Loucy (cell line): ENCODE measurements around the gene SSNA1.

ENCODE experiments used
- H2AFZ ChIP-seq: fragments of 200-600 bp; sonication (generic); 2 replicates; pipeline ENCODE4 v1.6.0; 2016; ENCODE audit warnings: antibody characterized with exemption, mild to moderate bottlenecking, low read length, moderate library complexity
- H3F3A ChIP-seq: fragments of 200-600 bp; 2 replicates; pipeline ENCODE4 v1.6.0; 2016; ENCODE audit warnings: antibody characterized with exemption, low read depth, mild to moderate bottlenecking
- H3K27me3 ChIP-seq: fragments of 200-600 bp; sonication (generic); 2 replicates; pipeline ENCODE4 v1.6.1; 2014; ENCODE audit warnings: low read length, mild to moderate bottlenecking; ENCODE audit not compliant: insufficient read depth, poor library complexity, severe bottlenecking
- H3K36me3 ChIP-seq: fragments of 200-600 bp; sonication (generic); 2 replicates; pipeline ENCODE4 v1.6.1; 2016; ENCODE audit warnings: low read length; ENCODE audit not compliant: insufficient read depth
- H3K4me1 ChIP-seq: fragments of 200-600 bp; sonication (generic); 2 replicates; pipeline ENCODE4 v1.5.1; 2014; ENCODE audit warnings: low read length, mild to moderate bottlenecking; ENCODE audit not compliant: insufficient read depth, poor library complexity, severe bottlenecking
- H3K4me2 ChIP-seq: fragments of 200-600 bp; sonication (generic); 2 replicates; pipeline ENCODE4 v1.6.0; 2014; ENCODE audit warnings: antibody characterized with exemption, low read length, low read depth, mild to moderate bottlenecking; ENCODE audit not compliant: poor library complexity, severe bottlenecking
- H3K4me3 ChIP-seq: fragments of 200-600 bp; sonication (generic); 2 replicates; pipeline ENCODE4 v1.5.1; 2014; ENCODE audit warnings: low read length, mild to moderate bottlenecking, mixed read lengths; ENCODE audit not compliant: poor library complexity, severe bottlenecking
- H3K79me2 ChIP-seq: fragments of 200-600 bp; sonication (generic); 2 replicates; pipeline ENCODE4 v1.6.1; 2014; ENCODE audit warnings: low read length; ENCODE audit not compliant: insufficient read depth
- H3K9ac ChIP-seq: fragments of 200-600 bp; sonication (generic); 2 replicates; pipeline ENCODE4 v1.6.0; 2014; ENCODE audit warnings: mild to moderate bottlenecking, low read depth, low read length, moderate library complexity; ENCODE audit not compliant: poor library complexity, severe bottlenecking
- H3K9me2 ChIP-seq: fragments of 200-600 bp; sonication (generic); replicated peaks from 2 replicates; pipeline ENCODE4 v1.6.1; 2016; ENCODE audit warnings: low read depth, low read length, mixed read lengths
- H3K9me3 ChIP-seq: fragments of 200-600 bp; sonication (generic); 2 replicates; pipeline ENCODE4 v1.6.1; 2014; ENCODE audit warnings: mild to moderate bottlenecking, antibody characterized with exemption, low read length, low read depth; ENCODE audit not compliant: insufficient read depth
- H4K20me1 ChIP-seq: fragments of 200-600 bp; sonication (generic); 2 replicates; pipeline ENCODE4 v1.6.0; 2014; ENCODE audit warnings: antibody characterized with exemption, low read length, mild to moderate bottlenecking; ENCODE audit not compliant: insufficient read depth, poor library complexity, severe bottlenecking
- EZH2phosphoT487 ChIP-seq: fragments of 200-600 bp; IDR thresholded peaks from 2 replicates; pipeline ENCODE4 v1.6.1; 2018; ENCODE audit warnings: antibody characterized with exemption, mild to moderate bottlenecking, moderate library complexity, borderline replicate concordance
- TF ChIP-seq, protein P1 (sequence below): fragments of 200-600 bp; sonication (generic); conservative IDR thresholded peaks from 2 replicates; pipeline ENCODE4 v1.5.1; 2014; ENCODE audit warnings: mild to moderate bottlenecking, antibody characterized with exemption, low read length

SSNA1 gene

GRCh38 chr9:137189297-137190295 lies 1.1 kb downstream of the SSNA1 start:
- H3K27me3 ChIP-seq = no peaks in the 10 kb centered on the region
- peaks cover 60% of the 10 kb centered on the region for H3K79me2 ChIP-seq
- H3K4me2 ChIP-seq = peak overlapping the region; percentile 99
- no peak for TF ChIP-seq EZH2phosphoT487
- TF ChIP-seq, protein P1, sequence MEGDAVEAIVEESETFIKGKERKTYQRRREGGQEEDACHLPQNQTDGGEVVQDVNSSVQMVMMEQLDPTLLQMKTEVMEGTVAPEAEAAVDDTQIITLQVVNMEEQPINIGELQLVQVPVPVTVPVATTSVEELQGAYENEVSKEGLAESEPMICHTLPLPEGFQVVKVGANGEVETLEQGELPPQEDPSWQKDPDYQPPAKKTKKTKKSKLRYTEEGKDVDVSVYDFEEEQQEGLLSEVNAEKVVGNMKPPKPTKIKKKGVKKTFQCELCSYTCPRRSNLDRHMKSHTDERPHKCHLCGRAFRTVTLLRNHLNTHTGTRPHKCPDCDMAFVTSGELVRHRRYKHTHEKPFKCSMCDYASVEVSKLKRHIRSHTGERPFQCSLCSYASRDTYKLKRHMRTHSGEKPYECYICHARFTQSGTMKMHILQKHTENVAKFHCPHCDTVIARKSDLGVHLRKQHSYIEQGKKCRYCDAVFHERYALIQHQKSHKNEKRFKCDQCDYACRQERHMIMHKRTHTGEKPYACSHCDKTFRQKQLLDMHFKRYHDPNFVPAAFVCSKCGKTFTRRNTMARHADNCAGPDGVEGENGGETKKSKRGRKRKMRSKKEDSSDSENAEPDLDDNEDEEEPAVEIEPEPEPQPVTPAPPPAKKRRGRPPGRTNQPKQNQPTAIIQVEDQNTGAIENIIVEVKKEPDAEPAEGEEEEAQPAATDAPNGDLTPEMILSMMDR = no peak
- H3K36me3 ChIP-seq = peaks cover 7% of the 10 kb centered on the region; the same call in 1 of the 2 replicates
- peaks cover 20% of the 10 kb centered on the region for H3K4me1 ChIP-seq
- no peaks in the 10 kb centered on the region for H3K9me3 ChIP-seq
- H2AFZ ChIP-seq = no peak overlapping the region
- H3K4me3 ChIP-seq = peak overlapping the region; percentile 96
- peak overlapping the region; percentile 88 for H3K9ac ChIP-seq
- H3K9me2 ChIP-seq = no peaks in the 10 kb centered on the region
- peaks cover 26% of the 10 kb centered on the region for H4K20me1 ChIP-seq
- H3F3A ChIP-seq = peaks cover 8% of the 10 kb centered on the region; the same call in 1 of the 2 replicates

- Histone ChIP-seq H3K79me2 (peaks cover 57% of the 10 kb centered on the region), H4K20me1 (peaks cover 26% of the 10 kb centered on the region), H3K9ac (peak overlapping the region; percentile 88), H3K4me3 (peak overlapping the region; percentile 96), H3K4me1 (peaks cover 20% of the 10 kb centered on the region), H3K36me3 (peaks cover 7% of the 10 kb centered on the region; the same call in 1 of the 2 replicates), H3K9me3 (no peaks in the 10 kb centered on the region), H3K27me3 (no peaks in the 10 kb centered on the region), H2AFZ (no peak overlapping the region), H3F3A (peaks cover 8% of the 10 kb centered on the region; the same call in 1 of the 2 replicates), H3K4me2 (peak overlapping the region; percentile 99), H3K9me2 (no peaks in the 10 kb centered on the region)
- TF ChIP-seq EZH2phosphoT487 = no peak
- TF ChIP-seq, protein P1 = peak; percentile 22; the same call in 1 of the 2 replicates
Measured at GRCh38 chr9:137190315-137190856, 1.9 kb downstream of the SSNA1 start.

DNA sequence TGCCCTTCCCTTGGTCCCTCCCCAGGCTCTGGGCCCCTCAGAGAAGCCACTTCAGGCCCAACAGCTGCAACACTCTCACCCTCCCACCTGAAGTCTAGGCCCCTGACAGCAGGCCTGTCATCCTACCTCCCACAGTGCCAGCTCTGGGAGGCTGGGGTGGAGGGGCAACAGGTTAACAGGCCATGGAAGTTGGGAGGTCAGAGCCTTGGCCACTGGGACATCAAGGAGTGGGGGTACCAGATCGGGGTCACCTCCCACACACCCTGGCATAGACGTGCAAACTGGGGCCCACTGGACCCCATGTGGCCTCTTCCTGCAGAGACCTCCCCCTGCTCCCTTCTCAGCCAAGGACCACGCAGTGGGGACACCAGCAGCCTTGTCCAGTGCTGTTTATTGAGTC lies 2.8 kb downstream of the SSNA1 start:
- no peaks in the 10 kb centered on the region for H3K9me2 ChIP-seq
- peaks cover 20% of the 10 kb centered on the region for H3K4me1 ChIP-seq
- peaks cover 26% of the 10 kb centered on the region for H4K20me1 ChIP-seq
- no peak overlapping the region for H3K4me2 ChIP-seq
- TF ChIP-seq, protein P1 = no peak
- no peak for TF ChIP-seq EZH2phosphoT487
- H2AFZ ChIP-seq = no peak overlapping the region
- no peaks in the 10 kb centered on the region for H3K9me3 ChIP-seq
- H3K27me3 ChIP-seq = no peaks in the 10 kb centered on the region
- H3K4me3 ChIP-seq = no peak overlapping the region
- no peak overlapping the region for H3K9ac ChIP-seq
- peaks cover 49% of the 10 kb centered on the region for H3K79me2 ChIP-seq
- peaks cover 8% of the 10 kb centered on the region; the same call in 1 of the 2 replicates for H3F3A ChIP-seq
- H3K36me3 ChIP-seq = peaks cover 7% of the 10 kb centered on the region; the same call in 1 of the 2 replicates
